Effector memory CD8-positive, alpha-beta T cell (primary cell): ENCODE data around the gene CENPT.
A peak's percentile ranks its signal among the peaks of the same experiment; 100 is the strongest.

Experiments
- ATAC-seq: fragments of 150-1000 bp; cut with Tn5 transposase; replicated peaks from 2 replicates; pipeline ENCODE4 v1.10.0; 2021; ENCODE audit warnings: mild to moderate bottlenecking, moderate library complexity
- DNase-seq, 3 experiments: peaks; one replicate each; pipeline ENCODE4 v3.0.0; 2021
- H3K27ac Mint-ChIP-seq, 2 donors: one replicate each; pipeline ENCODE4 v1.8.0; 2022; ENCODE audit warnings: mild to moderate bottlenecking in 2 of 2, mixed read lengths in 2 of 2, moderate library complexity in 2 of 2
- H3K27me3 Mint-ChIP-seq, 2 donors: one replicate each; pipeline ENCODE4 v1.8.0; 2022; ENCODE audit warnings: mixed read lengths in 2 of 2
- H3K36me3 Mint-ChIP-seq: one replicate; pipeline ENCODE4 v1.8.0; 2022; ENCODE audit warnings: mild to moderate bottlenecking, moderate library complexity, mixed read lengths; ENCODE audit not compliant: insufficient read depth
- H3K4me1 Mint-ChIP-seq, 2 donors: one replicate each; pipeline ENCODE4 v1.8.0; 2022; ENCODE audit warnings: low read depth in 2 of 2, mixed read lengths in 2 of 2
- H3K4me3 Mint-ChIP-seq, 2 donors: one replicate each; pipeline ENCODE4 v1.8.0; 2022; ENCODE audit warnings: mild to moderate bottlenecking in 2 of 2, mixed read lengths in 2 of 2, moderate library complexity in 2 of 2
- H3K9me3 Mint-ChIP-seq, 2 donors: one replicate each; pipeline ENCODE4 v1.8.0; 2022; ENCODE audit warnings: mixed read lengths in 2 of 2

Gene CENPT

DNA sequence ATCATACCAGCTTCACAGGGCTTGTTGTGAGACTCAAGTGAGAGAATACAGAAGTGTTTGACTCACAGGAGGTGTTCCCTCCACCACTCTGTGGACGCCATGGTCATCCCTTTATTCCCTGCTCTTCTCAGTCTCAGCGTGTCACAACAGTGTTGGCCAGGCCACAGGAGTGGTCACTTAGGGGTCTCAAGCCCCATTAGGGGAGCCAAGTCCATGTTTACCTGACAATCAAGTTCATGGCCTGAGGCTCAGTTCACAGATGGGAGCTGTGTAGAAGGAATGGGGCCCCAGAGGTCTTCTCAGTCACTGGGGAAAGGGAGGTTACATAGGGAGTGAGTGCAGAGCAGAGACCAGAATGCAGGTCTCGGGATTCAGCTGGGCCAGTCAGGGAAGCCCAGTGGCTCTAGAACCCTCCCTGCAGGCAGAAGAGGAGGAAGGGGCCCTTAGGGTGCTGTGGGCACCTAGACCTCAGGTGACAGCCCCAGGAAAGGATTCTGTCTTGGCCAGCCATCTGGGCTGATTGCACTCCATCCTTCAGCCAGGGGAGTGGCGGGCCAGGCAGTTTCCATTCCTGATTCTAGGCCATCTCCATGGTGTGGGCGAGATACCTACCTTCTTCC, 9.5 kb upstream of the CENPT start:
- no peak for ATAC-seq
- H3K27ac Mint-ChIP-seq, result peak overlapping the region; percentile 88 to 94
- peak overlapping the region in 1 of 2 donors; percentile 21 for H3K4me3 Mint-ChIP-seq
- DNase-seq, result no peak
- no peaks in the 10 kb centered on the region for H3K9me3 Mint-ChIP-seq
- peaks cover 28 to 32% of the 10 kb centered on the region in 2 donors for H3K4me1 Mint-ChIP-seq
- no peaks in the 10 kb centered on the region for H3K27me3 Mint-ChIP-seq
- peaks cover 17% of the 10 kb centered on the region for H3K36me3 Mint-ChIP-seq

DNA sequence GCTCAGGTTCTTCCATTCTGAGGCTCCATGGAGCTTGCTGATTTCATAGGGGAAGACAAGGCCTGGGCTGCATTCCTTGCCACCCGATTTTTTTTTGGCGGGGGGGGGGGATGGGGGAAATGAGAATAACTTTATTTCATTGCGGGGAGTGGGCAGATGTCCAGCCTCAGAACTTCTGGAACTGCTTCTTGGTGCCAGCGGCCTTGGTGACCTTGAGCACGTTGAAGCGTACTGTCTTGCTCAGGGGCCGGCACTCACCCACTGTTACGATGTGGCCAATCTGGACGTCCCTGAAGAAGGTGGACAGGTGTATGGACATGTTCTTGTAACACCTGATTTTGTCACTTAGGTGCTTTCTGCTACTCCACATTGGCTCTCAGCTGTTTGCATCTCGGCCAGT, 8.3 kb upstream of the CENPT start:
- Mint-ChIP-seq H3K27me3 (no peaks in the 10 kb centered on the region), H3K4me3 (no peak overlapping the region), H3K4me1 (peaks cover 25 to 28% of the 10 kb centered on the region in 2 donors), H3K9me3 (no peaks in the 10 kb centered on the region), H3K27ac (peak overlapping the region in 1 of 2 donors; percentile 94), H3K36me3 (peaks cover 15% of the 10 kb centered on the region)
- ATAC-seq, result no peak
- no peak for DNase-seq

GRCh38 chr16:67853670-67854069, 6.2 kb upstream of the CENPT start:
- H3K9me3 Mint-ChIP-seq, result no peaks in the 10 kb centered on the region

GRCh38 chr16:67848118-67848517, 625 bp upstream of the CENPT start:
- Mint-ChIP-seq H3K9me3 (no peaks in the 10 kb centered on the region), H3K27me3 (no peaks in the 10 kb centered on the region), H3K4me1 (peaks cover 29 to 32% of the 10 kb centered on the region in 2 donors), H3K27ac (peak overlapping the region in 1 of 2 donors; percentile 96), H3K4me3 (peak overlapping the region; percentile 85 to 92), H3K36me3 (peaks cover 20% of the 10 kb centered on the region)
- no peak for DNase-seq
- no peak for ATAC-seq

More at GRCh38 chr16:67853670-67854069, 6.2 kb upstream of the CENPT start:
- no peak for DNase-seq
- Mint-ChIP-seq H3K27ac (peak overlapping the region in 1 of 2 donors; percentile 81), H3K27me3 (no peaks in the 10 kb centered on the region), H3K4me1 (peaks cover 27 to 33% of the 10 kb centered on the region in 2 donors), H3K4me3 (no peak overlapping the region), H3K36me3 (peaks cover 17% of the 10 kb centered on the region)
- ATAC-seq, result no peak

DNA sequence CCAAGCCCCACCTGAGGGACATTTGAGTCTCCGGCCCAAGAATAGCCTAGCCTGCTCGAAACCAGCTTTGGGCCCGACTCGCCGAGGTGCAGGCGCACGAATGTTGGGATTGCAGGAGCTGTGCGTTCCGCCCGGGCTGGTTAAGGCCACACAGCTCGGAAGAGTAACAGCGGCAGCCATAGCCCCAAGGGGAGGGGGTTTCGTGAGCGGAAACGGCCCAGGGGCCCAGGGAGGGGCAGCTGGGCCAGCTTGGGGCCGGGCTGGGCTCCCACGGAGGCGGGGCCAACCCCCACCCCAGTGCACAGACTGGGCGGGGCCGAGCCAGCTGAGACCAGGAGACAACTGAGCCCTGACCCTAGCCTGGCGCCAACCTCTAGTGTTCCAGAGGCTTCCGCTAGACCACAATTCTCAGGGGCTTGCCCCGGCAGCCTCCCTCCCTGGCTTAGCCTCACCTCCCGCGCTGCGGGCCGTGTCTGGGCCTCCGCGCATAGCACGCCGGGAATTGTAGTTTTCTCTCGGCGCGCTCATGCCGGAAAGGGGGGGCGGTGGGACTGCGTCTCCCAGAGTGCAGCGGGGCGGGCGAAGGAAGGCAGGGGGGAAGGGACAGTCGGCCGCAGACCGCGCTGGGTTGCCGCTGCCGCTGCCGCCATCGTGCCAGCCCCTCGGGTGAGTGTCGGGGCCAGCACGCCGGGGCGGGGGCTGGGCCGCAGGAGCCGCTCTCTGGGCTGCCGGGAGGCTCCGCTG, 1.0 kb downstream of the CENPT start, which contains the start of gene NUTF2:
TSS of gene NUTF2 (plus strand) at position 614 of the 744 bp plus-strand sequence. CDS start 18,198 bp downstream, outside the sequence.
- H3K27me3 Mint-ChIP-seq, result no peaks in the 10 kb centered on the region
- no peaks in the 10 kb centered on the region for H3K9me3 Mint-ChIP-seq
- peaks cover 39 to 43% of the 10 kb centered on the region in 2 donors for H3K4me1 Mint-ChIP-seq
- peaks cover 31% of the 10 kb centered on the region for H3K36me3 Mint-ChIP-seq
- ATAC-seq, result peak; percentile 67
- peak within 1 kb of the TSS; percentile 85 to 92 for H3K4me3 Mint-ChIP-seq
- DNase-seq, result peak; percentile 95 to 97 (median 96)
- H3K27ac Mint-ChIP-seq, result peak within 1 kb of the TSS; percentile 72 to 96

DNA sequence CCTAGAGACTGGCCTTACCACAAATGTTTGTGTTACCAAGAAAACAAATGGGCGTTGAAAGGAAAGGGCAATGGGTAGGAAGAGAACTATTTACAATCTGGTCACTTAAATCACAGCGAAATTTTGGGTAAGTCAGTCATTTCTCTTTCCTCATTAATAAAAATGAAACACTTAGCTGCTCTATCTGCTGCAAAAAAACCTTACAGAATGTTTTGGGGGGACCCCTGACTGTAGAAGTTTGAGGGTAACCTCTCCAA, 1.5 kb downstream of the CENPT start:
- no peak for ATAC-seq
- peaks cover 41 to 45% of the 10 kb centered on the region in 2 donors for H3K4me1 Mint-ChIP-seq

DNA sequence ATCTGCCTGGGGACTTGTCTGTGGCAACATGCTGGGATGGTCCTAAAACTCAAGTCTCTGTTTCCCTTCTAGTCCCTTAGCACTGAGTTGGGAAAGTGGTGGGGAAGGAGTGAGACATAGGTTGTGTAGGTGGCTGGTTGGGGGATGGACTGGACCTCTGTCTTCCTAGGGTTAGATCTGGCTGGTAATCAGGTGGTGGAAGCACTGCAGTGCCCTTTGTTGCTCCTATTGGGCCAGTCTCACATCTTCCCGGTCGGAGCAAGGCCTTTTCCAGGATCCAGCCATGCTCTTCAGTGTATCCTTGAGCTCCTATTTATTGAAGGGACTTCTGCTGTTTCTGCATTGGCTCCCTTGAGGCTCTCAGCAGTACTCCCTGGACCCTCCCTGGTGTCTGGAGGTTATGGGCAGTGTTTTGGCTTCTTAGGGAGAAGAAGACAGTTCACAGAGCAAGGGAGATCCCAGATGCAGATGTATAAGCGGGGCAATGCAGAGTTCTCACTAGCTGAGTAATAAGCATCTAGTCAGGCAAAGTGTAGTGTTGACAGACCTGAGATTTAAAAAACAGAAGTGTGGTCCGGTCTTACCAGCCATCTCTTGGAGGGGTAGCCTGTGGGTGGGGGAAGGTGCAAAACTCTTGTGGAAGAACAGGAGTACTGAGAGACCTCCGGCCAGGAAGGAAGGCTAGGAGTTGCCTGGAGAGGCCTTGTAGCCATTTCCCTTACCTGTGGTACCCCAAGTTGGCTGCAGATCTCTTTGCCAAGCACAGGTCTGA, 2.0 kb downstream of the CENPT start:
- H3K4me3 Mint-ChIP-seq, result peak overlapping the region; percentile 85 to 92
- H3K9me3 Mint-ChIP-seq, result no peaks in the 10 kb centered on the region
- peak overlapping the region; percentile 72 to 96 for H3K27ac Mint-ChIP-seq
- H3K4me1 Mint-ChIP-seq, result peaks cover 41 to 45% of the 10 kb centered on the region in 2 donors
- ATAC-seq, result no peak
- H3K36me3 Mint-ChIP-seq, result peaks cover 31% of the 10 kb centered on the region
- no peak for DNase-seq
- H3K27me3 Mint-ChIP-seq, result no peaks in the 10 kb centered on the region

More for the DNA sequence above, 1.5 kb downstream of the CENPT start:
- Mint-ChIP-seq H3K9me3 (no peaks in the 10 kb centered on the region), H3K4me3 (peak overlapping the region; percentile 85 to 92), H3K27ac (peak overlapping the region; percentile 72 to 96), H3K36me3 (peaks cover 31% of the 10 kb centered on the region), H3K27me3 (no peaks in the 10 kb centered on the region)
- no peak for DNase-seq

- DNase-seq (no peak), ATAC-seq (no peak)
- Mint-ChIP-seq H3K4me1 (peaks cover 38 to 39% of the 10 kb centered on the region in 2 donors), H3K27ac (no peak overlapping the region), H3K36me3 (peaks cover 27% of the 10 kb centered on the region), H3K4me3 (peak overlapping the region; percentile 85 to 92), H3K9me3 (no peaks in the 10 kb centered on the region), H3K27me3 (no peaks in the 10 kb centered on the region)
These were observed 3.0 kb downstream of the CENPT start for GRCh38 chr16:67844497-67844896.

DNA sequence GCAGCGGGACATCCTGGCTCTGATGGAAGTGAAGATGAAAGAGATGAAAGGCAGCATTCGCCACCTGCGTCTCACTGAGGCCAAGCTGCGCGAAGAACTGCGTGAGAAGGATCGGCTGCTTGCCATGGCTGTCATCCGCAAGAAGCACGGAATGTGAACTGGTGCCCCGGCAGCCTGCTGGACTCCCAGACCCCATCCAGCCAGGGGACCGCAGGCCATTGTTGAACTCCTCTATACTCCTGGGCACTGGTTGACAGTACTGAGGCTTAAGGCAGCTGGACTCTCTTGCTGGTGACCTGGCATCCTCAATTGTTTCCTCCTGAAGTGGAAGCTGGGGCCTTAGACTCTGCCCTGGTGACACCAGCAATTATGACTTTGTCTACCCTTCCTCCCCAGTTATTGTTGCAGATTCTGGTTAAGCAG, 4.1 kb downstream of the CENPT start:
- no peak for DNase-seq
- H3K36me3 Mint-ChIP-seq, result peaks cover 27% of the 10 kb centered on the region
- H3K27ac Mint-ChIP-seq, result peak overlapping the region; percentile 93 to 95
- H3K27me3 Mint-ChIP-seq, result no peaks in the 10 kb centered on the region
- no peak for ATAC-seq
- no peaks in the 10 kb centered on the region for H3K9me3 Mint-ChIP-seq
- peaks cover 38 to 39% of the 10 kb centered on the region in 2 donors for H3K4me1 Mint-ChIP-seq
- H3K4me3 Mint-ChIP-seq, result peak overlapping the region; percentile 92 to 96

DNA sequence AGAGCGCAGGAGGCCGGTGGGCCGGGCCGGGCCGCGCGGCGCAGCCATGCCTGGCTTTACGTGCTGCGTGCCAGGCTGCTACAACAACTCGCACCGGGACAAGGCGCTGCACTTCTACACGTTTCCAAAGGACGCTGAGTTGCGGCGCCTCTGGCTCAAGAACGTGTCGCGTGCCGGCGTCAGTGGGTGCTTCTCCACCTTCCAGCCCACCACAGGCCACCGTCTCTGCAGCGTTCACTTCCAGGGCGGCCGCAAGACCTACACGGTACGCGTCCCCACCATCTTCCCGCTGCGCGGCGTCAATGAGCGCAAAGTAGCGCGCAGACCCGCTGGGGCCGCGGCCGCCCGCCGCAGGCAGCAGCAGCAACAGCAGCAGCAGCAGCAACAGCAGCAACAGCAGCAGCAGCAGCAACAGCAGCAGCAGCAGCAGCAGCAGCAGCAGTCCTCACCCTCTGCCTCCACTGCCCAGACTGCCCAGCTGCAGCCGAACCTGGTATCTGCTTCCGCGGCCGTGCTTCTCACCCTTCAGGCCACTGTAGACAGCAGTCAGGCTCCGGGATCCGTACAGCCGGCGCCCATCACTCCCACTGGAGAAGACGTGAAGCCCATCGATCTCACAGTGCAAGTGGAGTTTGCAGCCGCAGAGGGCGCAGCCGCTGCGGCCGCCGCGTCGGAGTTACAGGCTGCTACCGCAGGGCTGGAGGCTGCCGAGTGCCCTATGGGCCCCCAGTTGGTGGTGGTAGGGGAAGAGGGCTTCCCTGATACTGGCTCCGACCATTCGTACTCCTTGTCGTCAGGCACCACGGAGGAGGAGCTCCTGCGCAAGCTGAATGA, 4.8 kb downstream of the CENPT start:
- H3K9me3 Mint-ChIP-seq, result no peaks in the 10 kb centered on the region
- no peaks in the 10 kb centered on the region for H3K27me3 Mint-ChIP-seq
- H3K27ac Mint-ChIP-seq, result peak overlapping the region; percentile 93 to 95
- H3K36me3 Mint-ChIP-seq, result peaks cover 27% of the 10 kb centered on the region
- ATAC-seq (peak; percentile 31), DNase-seq (peak; percentile 59 to 64 (median 63))
- H3K4me1 Mint-ChIP-seq, result peaks cover 37 to 39% of the 10 kb centered on the region in 2 donors
- peak overlapping the region; percentile 92 to 96 for H3K4me3 Mint-ChIP-seq

GRCh38 chr16:67841816-67842508, 5.5 kb downstream of the CENPT start, which contains the start of gene THAP11:
THAP11 (plus strand) TSS chr16:67842320; CDS start chr16:67842555, 235 bp downstream.
- peaks cover 34 to 36% of the 10 kb centered on the region in 2 donors for H3K4me1 Mint-ChIP-seq
- ATAC-seq, result peak; percentile 55
- H3K36me3 Mint-ChIP-seq, result peaks cover 29% of the 10 kb centered on the region
- peak within 1 kb of the TSS; percentile 92 to 96 for H3K4me3 Mint-ChIP-seq
- H3K27me3 Mint-ChIP-seq, result no peaks in the 10 kb centered on the region
- H3K9me3 Mint-ChIP-seq, result no peaks in the 10 kb centered on the region
- peak within 1 kb of the TSS; percentile 93 to 95 for H3K27ac Mint-ChIP-seq
- DNase-seq, result peak; percentile 95 to 98 (median 95)

DNA sequence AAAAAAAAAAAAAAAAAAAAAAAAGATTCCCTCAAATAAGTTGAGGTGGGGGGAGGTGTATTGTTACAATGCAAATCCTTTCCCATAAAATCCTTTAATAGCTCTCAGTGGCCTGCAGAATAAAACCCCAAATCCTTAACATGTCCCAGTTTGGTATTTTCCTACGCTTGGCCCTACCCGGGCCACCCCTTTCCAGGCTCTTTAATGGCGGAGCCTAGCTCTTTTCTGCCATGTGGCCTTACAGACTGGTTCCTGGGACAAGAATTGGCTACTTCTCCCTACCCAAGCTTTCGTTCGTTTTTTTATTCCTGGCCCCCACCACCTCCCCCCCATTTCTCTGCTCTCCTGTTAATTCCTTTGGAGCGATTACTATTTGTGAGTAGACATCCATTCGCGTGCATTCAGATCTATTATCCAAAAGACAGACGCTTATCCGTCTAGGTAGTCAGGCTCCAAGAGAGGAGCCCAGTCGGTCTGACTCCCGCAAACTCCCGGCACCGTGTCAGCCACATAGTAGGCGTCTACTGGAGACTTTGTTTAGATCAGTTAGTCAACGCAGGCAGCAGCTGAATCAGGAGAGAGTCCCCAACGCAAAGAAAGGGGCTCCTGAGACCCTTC, 6.2 kb downstream of the CENPT start:
- H3K27me3 Mint-ChIP-seq, result no peaks in the 10 kb centered on the region
- H3K9me3 Mint-ChIP-seq, result no peaks in the 10 kb centered on the region
- H3K36me3 Mint-ChIP-seq, result peaks cover 27% of the 10 kb centered on the region
- ATAC-seq, result no peak
- peak overlapping the region; percentile 93 to 95 for H3K27ac Mint-ChIP-seq
- H3K4me1 Mint-ChIP-seq, result peaks cover 34 to 36% of the 10 kb centered on the region in 2 donors
- H3K4me3 Mint-ChIP-seq, result peak overlapping the region; percentile 92 to 96
- no peak for DNase-seq
